Measurements from ENCODE around the gene VPS13C.
"Not testable (repeated sequence)": the region's sequence is repeated elsewhere in the genome, so short reads cannot be mapped to it uniquely, and the experiment has no call there.

The VPS13C gene

GRCh38 chr15:62047282-62047827 is 12.9 kb downstream of the VPS13C start:
- DNase-seq: no peak

GRCh38 chr15:62046078-62046743 is 14.0 kb downstream of the VPS13C start:
- DNase-seq: no peak

- DNase-seq: no peak
Observed at GRCh38 chr15:62035256-62035924, 24.9 kb downstream of the VPS13C start.

- no peak for DNase-seq
Observed at GRCh38 chr15:62027916-62028315, 32.3 kb downstream of the VPS13C start.

DNA sequence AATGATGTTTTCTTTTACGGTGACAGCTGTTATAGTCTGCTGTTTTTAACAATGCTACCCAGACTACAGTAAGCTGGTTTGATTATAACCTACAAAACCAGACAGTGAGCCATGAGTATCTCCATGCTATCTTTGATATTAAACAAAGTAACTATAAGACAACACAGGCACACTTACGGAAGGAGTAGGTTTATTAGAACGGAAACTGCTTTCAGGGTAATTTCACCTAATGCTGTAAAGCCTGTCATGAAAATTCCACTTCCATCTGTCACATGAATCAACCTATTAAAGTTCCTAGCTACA is 33.0 kb downstream of the VPS13C start:
- DNase-seq: no peak

GRCh38 chr15:62026487-62027262 is 33.6 kb downstream of the VPS13C start:
- no peak for DNase-seq

GRCh38 chr15:62021991-62022600 is 38.2 kb downstream of the VPS13C start:
- DNase-seq: no peak

- no peak for DNase-seq
Observed at GRCh38 chr15:62020576-62021160, 39.6 kb downstream of the VPS13C start.

DNA sequence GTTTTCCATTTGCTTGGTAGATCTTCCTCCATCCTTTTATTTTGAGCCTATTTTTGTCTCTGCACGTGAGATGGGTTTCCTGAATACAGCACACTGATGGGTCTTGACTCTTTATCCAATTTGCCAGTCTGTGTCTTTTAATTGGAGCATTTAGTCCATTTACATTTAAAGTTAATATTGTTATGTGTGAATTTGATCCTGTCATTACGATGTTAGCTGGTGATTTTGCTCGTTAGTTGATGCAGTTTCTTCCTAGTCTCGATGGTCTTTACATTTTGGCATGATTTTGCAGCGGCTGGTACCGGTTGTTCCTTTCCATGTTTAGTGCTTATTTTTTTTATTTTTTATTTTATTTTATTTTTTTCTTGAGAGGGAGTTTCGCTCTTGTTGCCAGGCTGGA is 54.9 kb downstream of the VPS13C start:
- DNase-seq: not testable (repeated sequence)

- no peak for DNase-seq
Observed at GRCh38 chr15:61997786-61998185, 62.5 kb downstream of the VPS13C start.

DNA sequence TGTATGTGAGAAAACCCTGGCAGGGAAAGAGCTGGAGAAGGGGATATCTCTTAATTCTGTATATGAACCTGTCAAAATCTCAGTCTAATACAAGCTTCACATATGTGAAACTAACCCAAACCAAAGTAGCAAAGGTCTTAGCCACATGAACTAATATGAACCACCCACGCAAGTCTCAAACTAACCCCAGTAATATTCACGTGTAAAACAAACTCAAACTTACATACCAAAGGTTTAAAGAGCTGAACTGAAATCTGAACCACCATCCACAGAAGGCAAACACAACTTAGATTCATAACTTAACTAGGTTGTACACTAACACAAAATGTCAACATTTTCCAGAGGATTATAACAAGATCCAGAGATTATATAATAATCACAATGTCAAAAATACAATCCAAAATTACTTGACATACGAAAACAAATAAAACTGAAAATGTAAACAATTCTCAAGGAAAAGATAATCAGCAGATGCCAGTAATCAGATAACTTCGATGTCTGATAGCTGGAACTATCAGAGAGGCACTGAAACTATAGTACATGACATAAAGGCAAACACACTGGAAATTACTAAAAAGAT is 64.1 kb downstream of the VPS13C start:
- no peak for DNase-seq

DNA sequence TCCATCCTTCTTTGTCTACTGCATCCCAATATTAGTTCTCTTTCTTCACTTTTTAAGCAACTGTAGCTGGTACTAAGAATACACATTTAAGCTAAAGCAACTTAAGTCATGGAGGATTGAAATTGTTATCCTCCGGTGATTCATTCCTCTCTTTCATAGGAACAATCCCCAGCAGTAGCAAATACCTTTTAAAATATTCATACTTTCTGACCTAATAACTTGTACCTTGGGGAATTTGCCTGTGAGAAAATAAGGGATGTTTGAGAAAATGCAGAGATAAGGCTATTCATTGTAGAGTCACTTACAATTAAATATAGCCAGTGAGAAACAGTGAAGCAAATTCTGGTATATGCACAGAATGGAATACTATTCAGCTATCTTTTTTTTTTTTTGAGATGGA is 66.0 kb downstream of the VPS13C start:
- no peak for DNase-seq

GRCh38 chr15:61992518-61992917 is 67.7 kb downstream of the VPS13C start:
- DNase-seq: no peak

DNA sequence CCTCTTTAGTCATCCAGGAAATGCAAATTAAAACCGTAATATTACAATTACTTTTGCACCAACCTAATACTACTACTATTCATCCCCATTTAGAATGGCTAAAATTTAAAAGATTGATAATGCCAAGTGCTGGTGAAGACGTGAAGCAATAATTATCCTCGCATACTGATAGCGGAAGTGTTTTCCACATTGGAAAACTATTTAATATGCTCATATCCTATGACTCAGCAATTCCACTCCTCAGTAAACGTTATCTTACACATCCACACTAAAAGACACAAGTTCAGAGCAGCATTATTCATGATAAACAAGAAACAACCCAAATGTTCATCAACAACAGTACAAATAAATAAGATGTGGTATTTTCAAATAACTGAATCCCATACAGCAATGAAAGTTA is 70.6 kb downstream of the VPS13C start:
- DNase-seq: no peak

GRCh38 chr15:61987824-61988223 is 72.4 kb downstream of the VPS13C start:
- DNase-seq: no peak

GRCh38 chr15:61983081-61983480 is 77.2 kb downstream of the VPS13C start:
- no peak for DNase-seq

- no peak for DNase-seq
Observed at GRCh38 chr15:61978225-61978624, 82.0 kb downstream of the VPS13C start.

DNA sequence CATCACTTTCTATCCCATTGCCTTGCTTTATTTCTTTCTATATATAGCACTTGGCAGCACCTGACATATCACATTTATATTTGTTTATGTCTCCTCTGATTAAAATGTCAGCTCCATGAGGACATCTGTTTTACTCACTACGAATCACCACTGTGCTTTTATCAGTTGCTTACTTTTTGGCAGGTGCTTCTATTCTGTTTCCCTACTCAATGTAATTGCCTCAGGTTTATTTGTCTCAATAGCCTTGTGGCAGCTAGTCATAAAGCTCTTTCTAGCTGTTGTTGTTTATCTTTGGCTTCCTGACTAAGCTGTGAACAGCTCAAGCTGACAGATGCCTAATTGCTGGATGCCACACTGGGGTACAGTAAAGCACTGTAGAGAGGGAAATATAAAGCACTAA is 85.5 kb downstream of the VPS13C start:
- DNase-seq: peak in 2 of 3 experiments; percentile 46 to 93

- DNase-seq: no peak
Observed at GRCh38 chr15:61974118-61974517, 86.1 kb downstream of the VPS13C start.

DNA sequence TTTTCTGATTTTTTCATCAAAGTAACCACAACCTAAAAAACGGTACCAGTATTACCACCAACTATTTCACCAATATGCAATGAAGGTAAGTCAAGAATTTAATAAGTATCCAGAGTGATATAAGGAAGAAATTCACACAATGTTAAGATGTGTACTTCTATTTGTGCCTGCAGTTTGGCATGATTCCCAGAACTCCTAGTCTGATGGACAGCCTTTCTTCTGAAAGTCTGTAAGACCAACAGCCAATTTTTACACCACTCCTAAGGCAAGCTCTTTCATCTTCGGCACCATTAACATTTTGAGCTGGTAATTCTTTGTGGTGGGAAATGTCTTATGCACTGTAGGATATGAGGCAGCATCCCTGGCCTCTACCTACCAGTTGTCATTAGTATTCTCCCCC is 108.3 kb downstream of the VPS13C start:
- DNase-seq: no peak

- DNase-seq: no peak
Observed at GRCh38 chr15:61946778-61947177, 113.5 kb downstream of the VPS13C start.

DNA sequence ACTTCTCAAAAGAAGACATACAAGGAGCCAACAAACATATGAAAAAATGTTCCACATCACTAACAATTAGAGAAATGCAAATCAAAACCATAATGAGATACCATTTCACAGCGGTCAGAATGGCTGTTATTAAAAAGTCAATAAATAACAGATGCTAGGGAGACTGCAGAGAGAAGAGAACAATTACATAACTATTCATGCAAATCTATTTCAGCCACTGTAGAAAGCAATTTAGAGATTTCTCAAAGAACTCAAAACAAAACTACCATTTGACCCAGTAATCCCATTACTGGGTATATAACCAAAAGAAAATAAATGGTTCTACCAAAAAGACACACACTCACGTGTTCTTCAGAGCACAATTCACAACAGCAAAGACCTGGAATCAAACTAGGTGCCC is 116.3 kb downstream of the VPS13C start:
- DNase-seq: no peak

DNA sequence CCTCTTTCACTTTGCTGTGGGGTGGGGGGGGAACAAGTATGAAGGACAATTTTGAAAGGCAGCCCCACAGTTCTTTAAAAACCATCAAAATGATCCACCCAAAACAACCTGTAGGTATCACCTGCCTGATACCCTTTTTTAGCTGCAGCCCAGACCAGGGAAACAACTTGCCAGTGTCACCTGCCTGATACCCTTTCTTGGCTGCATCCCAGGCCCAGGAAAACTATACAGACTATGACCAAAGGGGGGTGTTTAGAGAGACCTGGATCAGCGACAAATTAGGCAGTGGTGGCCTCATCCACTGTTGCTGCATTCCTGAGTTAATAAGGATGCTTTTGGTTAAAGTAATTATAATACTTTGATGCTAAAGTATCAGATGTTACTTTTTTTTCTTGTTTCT is 122.0 kb downstream of the VPS13C start:
- DNase-seq: no peak

All from NCI-H1417 (cell line).